DND-41 (cell line): Measurements from ENCODE around the gene MGAT4C.

ENCODE experiments used
- EZH2 ChIP-seq: IDR thresholded peaks from 3 replicates; pipeline ENCODE4 v1.6.1; 2012; ENCODE audit warnings: borderline replicate concordance, low read depth, mild to moderate bottlenecking, moderate library complexity, low read length, inconsistent platforms; ENCODE audit not compliant: severe bottlenecking
- TF ChIP-seq, protein P1 (sequence below): IDR thresholded peaks from 2 replicates; pipeline ENCODE4 v1.5.1; 2012; ENCODE audit warnings: borderline replicate concordance, low read length, moderate library complexity, mild to moderate bottlenecking; ENCODE audit not compliant: poor library complexity, severe bottlenecking; ENCODE audit errors: extremely low read depth

DNA sequence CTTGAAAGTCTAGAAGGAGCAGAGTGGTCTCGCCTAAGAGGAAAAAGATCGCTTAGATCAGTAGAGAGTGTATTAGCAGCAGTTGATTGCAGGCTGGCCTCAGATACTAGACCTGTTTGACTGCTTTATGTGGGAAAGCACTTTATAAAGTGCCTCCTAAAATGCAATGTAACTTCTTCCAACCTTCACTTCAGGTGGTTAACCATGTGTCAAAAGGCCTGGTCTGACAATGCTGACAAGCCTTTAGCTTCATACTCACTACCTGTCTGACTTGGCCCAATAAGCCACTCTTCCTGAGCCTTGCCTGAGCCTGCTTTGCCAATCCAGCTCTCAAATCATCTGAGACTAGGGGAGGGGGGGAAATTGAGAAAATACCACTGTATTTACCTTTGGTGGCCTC, 14.6 kb downstream of the MGAT4C start:
- TF ChIP-seq, protein P1, sequence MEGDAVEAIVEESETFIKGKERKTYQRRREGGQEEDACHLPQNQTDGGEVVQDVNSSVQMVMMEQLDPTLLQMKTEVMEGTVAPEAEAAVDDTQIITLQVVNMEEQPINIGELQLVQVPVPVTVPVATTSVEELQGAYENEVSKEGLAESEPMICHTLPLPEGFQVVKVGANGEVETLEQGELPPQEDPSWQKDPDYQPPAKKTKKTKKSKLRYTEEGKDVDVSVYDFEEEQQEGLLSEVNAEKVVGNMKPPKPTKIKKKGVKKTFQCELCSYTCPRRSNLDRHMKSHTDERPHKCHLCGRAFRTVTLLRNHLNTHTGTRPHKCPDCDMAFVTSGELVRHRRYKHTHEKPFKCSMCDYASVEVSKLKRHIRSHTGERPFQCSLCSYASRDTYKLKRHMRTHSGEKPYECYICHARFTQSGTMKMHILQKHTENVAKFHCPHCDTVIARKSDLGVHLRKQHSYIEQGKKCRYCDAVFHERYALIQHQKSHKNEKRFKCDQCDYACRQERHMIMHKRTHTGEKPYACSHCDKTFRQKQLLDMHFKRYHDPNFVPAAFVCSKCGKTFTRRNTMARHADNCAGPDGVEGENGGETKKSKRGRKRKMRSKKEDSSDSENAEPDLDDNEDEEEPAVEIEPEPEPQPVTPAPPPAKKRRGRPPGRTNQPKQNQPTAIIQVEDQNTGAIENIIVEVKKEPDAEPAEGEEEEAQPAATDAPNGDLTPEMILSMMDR, result no peak
- no peak for TF ChIP-seq EZH2
